HG02623 (cell line): ENCODE measurements around the gene IQSEC3.

Experiments used
- ATAC-seq: cut with Tn5 transposase; IDR thresholded peaks from one replicate; pipeline ENCODE4 v1.9.1; 2021; ENCODE audit warnings: moderate library complexity; ENCODE audit not compliant: unreplicated experiment

Gene IQSEC3

GRCh38 chr12:162467-163307, 96.1 kb downstream of the IQSEC3 start:
- no peak for ATAC-seq

- ATAC-seq: no peak
These were observed 96.9 kb downstream of the IQSEC3 start for GRCh38 chr12:163406-163986.

- no peak for ATAC-seq
These were observed 97.6 kb downstream of the IQSEC3 start for GRCh38 chr12:164207-164606.

GRCh38 chr12:165862-166368, 99.3 kb downstream of the IQSEC3 start:
- ATAC-seq: no peak

- no peak for ATAC-seq
These were observed 100.0 kb downstream of the IQSEC3 start for GRCh38 chr12:166425-167075.

GRCh38 chr12:167959-168600, 101.5 kb downstream of the IQSEC3 start:
- ATAC-seq: no peak

- no peak for ATAC-seq
These were observed 102.4 kb downstream of the IQSEC3 start for GRCh38 chr12:168763-169525.

GRCh38 chr12:169528-170370, 103.2 kb downstream of the IQSEC3 start:
- ATAC-seq: no peak

- ATAC-seq: no peak
These were observed 104.0 kb downstream of the IQSEC3 start for GRCh38 chr12:170371-171225.

- ATAC-seq: no peak
These were observed 104.7 kb downstream of the IQSEC3 start for GRCh38 chr12:171276-171675.

- ATAC-seq: no peak
These were observed 105.4 kb downstream of the IQSEC3 start for GRCh38 chr12:171743-172676.

GRCh38 chr12:172732-173161, 106.2 kb downstream of the IQSEC3 start:
- ATAC-seq: no peak

GRCh38 chr12:174124-174523, 107.6 kb downstream of the IQSEC3 start:
- no peak for ATAC-seq

GRCh38 chr12:174596-174995, 108.0 kb downstream of the IQSEC3 start:
- no peak for ATAC-seq

- ATAC-seq: no peak
These were observed 108.7 kb downstream of the IQSEC3 start for GRCh38 chr12:175250-175649.

- ATAC-seq: no peak
These were observed 109.2 kb downstream of the IQSEC3 start for GRCh38 chr12:175759-176158.

GRCh38 chr12:176321-177181, 110.0 kb downstream of the IQSEC3 start:
- no peak for ATAC-seq
